GM12873 (cell line): Measurements from ENCODE around the gene E2F7.

Experiments used
- CTCF ChIP-seq: IDR thresholded peaks from 2 replicates; pipeline ENCODE4 v1.5.1; 2012; ENCODE audit warnings: low read depth, mild to moderate bottlenecking, moderate library complexity, low read length, control low read depth; ENCODE audit not compliant: insufficient read depth; ENCODE audit errors: missing control alignments

E2F7 gene

DNA sequence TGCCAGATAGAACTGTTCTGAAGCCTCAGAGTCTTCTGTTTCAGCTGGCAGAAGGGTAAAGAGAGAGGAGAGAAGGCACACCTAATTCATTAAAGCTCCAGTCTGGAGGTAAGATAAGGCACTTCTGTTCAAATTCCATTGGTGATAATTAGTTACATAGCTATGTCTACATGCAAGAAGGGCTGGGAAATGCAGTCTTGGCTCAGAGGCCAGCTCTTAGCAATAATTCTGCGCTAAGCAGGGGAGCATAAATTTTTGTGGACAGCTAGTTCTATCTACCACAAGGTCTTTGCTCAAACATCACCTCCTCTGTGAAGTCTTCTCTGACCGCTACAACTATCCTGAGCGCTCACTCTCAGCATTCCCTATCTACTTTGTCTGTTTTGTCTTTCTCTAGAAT, 14.3 kb upstream of the E2F7 start:
- TF ChIP-seq CTCF: no peak

GRCh38 chr12:77078231-77078630, 12.9 kb upstream of the E2F7 start:
- no peak for TF ChIP-seq CTCF

GRCh38 chr12:77076886-77077285, 11.5 kb upstream of the E2F7 start:
- TF ChIP-seq CTCF: no peak

DNA sequence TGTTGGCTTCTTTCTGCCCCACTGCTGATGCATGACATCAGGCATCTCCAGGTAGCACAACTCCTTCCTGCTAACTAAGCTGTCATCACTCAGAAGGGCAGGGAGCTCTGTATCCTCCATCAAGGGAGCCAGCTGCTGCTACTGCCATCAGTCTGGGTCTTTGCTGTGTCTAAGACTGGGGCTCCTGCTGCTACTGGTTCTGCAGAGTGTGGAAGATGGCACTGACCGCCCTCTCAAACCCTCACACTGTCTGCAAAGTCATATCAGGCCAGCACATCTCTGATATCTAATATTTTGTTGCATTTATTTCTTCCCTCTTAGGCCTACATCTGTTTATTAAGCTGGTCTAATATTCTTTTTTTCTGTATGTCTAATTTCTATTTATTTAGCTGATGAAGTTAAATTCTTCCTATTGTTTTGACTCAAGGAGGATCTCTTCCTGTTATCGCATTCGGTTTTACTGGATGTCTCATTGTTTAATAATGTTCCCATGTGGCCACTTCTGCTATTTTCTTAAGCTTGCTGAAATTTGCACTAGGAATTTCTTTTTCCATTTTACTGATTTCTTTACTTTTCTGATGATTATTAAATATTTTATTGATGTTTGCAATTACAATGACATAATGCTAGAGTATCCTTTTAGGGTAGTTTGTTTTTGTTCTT, 7.6 kb upstream of the E2F7 start:
- TF ChIP-seq CTCF: no peak

- no peak for TF ChIP-seq CTCF
These were observed 5.6 kb upstream of the E2F7 start for GRCh38 chr12:77070800-77071449.

GRCh38 chr12:77070382-77070781, 5.0 kb upstream of the E2F7 start:
- TF ChIP-seq CTCF: no peak

- no peak for TF ChIP-seq CTCF
These were observed 441 bp downstream of the E2F7 start for GRCh38 chr12:77064896-77065360.
